Stimulated activated CD4-positive, alpha-beta T cell treated with anti-CD3 and anti-CD28 coated beads, TNF-alpha, amount 100 ng/mL, for 4 hours (primary cell): Measurements from ENCODE around the gene COPS4.
A peak's percentile ranks its signal among the peaks of the same experiment; 100 is the strongest.
"Not testable (repeated sequence)": the region's sequence is repeated elsewhere in the genome, so short reads cannot be mapped to it uniquely, and the experiment has no call there.

Source experiments
- DNase-seq, 3 experiments: peaks; one replicate each; pipeline ENCODE4 v3.0.0-alpha.2; 2020; ENCODE audit warnings: low read depth in 3 of 3

COPS4 gene

GRCh38 chr4:83034630-83035494 lies at the start of gene COPS4:
COPS4 (plus strand) TSS chr4:83035183; CDS start chr4:83035225, 42 bp downstream.
- peak; percentile 79 to 92 (median 91) for DNase-seq

DNA sequence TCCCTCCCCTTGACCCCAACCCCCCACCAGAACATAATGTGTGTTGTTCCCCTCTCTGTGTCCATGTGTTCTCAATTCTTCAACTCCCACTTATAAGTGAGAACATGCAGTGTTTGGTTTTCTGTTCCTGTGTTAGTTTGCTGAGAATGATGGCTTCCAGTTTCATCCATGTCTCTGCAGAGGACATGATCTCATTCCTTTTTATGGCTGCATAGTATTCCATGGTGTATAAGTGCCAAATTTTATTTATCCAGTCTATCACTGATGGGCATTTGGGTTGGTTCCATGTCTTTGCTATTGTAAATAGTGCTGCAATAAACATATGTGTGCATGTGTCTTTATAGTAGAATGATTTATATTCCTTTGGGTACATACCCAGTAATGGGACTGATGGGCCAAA lies 47.5 kb upstream of the COPS4 start:
- not testable (repeated sequence) for DNase-seq

- no peak for DNase-seq
Observed at GRCh38 chr4:82988323-82988832, 46.6 kb upstream of the COPS4 start.

- DNase-seq: no peak
Observed at GRCh38 chr4:82989575-82990429, 45.2 kb upstream of the COPS4 start.

- no peak for DNase-seq
Observed at GRCh38 chr4:82994834-82995233, 40.1 kb upstream of the COPS4 start.

- no peak for DNase-seq
Observed at GRCh38 chr4:82998898-82999297, 36.1 kb upstream of the COPS4 start.

GRCh38 chr4:83002329-83002728 lies 32.7 kb upstream of the COPS4 start:
- DNase-seq: no peak

- DNase-seq: not testable (repeated sequence)
Observed at GRCh38 chr4:83003044-83003791, 31.8 kb upstream of the COPS4 start.

DNA sequence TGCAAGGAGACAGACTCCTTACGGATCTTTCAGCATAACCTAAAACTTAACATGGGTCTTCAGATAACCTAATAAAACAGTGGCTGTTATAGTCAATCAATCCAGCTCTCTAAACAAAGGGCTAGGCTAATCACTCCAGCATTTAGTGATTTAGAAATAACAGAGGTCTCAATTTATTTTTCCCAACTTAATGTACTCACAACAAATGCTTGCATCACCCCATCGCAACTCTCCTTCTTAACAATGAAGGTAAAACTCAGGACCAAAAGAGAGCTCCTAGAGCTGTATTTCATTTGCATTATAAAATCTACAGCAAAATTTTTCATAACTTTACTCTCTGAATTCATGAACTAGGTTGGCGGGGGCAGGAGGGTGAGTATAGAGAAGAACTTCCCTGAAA lies 25.5 kb upstream of the COPS4 start:
- DNase-seq: no peak

DNA sequence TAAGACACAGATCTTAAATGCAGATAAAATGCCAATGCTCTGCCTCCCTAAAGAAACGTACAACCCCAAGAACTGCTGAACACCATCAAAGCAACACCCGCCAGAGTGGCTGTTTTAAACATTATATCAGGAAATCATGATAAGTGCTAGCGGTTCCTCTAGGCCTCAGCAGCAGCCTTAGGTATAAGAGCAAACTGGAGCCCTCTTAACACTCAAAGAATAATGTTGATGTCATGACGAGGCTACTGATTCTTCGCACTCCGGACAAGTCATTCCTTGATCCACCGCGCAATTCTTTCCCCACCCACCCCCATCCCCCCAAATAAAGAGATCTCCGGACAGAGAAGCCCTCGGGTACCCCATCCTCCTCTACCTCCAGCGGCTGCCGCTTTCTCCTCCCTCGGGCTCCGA lies 24.9 kb upstream of the COPS4 start:
- no peak for DNase-seq

GRCh38 chr4:83010522-83011318 lies 24.3 kb upstream of the COPS4 start, which contains the start of gene LIN54:
LIN54 (minus strand) TSS chr4:83010823; CDS start chr4:82984844, 25,979 bp downstream.
- peak; percentile 62 to 78 (median 69) for DNase-seq

DNA sequence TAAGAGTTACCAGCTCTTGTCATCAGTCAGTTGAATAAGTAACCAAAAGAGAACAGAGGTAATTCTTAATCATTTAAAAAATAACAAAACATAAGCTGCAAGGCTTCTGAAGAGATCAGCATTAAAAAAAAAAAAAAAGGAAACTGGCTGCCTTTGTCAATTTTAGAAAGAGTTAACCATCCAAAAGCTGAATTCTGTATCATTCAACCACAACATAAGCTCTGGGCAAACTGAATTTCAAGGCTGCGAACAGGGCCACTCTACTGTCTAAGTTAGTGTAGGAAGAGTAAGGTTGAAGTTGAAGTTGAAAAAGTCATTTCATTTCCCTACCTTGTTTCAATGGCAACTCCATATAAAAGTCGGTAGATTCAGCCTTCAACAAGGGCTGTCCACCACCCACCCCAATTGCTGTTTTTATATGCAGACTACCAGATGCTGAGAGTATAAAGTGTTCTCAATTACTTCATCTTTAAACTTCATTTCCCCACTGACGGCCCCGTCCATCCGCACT lies 23.2 kb upstream of the COPS4 start:
- DNase-seq: no peak

- DNase-seq: peak in 2 of 3 experiments; percentile 8 to 10
Observed at GRCh38 chr4:83012200-83012686, 22.7 kb upstream of the COPS4 start.

DNA sequence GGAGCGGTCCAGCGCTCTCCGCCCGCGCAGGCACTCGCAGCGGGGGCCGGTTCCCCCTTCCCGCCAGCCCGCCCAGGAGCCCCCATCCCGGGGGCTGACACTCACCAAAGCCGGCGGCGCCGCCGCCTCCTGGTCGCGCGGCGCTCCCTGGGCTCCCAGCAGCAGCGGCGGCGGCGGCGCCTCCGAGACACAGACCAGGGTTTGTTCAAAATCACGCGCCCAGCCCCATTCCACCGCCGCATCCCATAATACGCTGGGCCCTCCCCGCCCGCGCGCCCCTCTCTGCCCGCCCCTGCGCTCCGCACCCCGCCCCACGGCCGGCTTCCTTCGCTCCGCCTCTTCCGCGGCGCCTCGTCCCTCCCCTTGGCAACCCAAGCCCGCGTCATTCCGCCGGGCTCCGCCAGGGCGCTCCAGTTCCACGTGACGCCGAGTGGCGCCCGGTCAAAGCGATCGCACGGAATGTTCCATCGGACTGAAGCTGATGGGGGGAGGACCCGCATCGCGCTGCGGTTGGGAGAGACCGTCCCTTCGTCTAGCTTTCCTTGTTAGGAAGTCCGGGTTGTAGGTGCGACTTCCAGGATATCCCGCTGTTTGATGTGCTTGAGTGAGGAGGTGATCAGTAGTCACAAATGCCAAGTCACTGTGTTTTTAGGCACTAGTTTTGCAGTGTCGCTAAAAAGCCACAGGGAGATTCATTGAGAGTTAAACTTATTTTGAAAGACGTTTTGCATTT lies 22.1 kb upstream of the COPS4 start:
- DNase-seq: peak; percentile 93 to 96 (median 94)

GRCh38 chr4:83013420-83013867 lies 21.5 kb upstream of the COPS4 start:
- no peak for DNase-seq

GRCh38 chr4:83013902-83014301 lies 21.1 kb upstream of the COPS4 start:
- DNase-seq: no peak

DNA sequence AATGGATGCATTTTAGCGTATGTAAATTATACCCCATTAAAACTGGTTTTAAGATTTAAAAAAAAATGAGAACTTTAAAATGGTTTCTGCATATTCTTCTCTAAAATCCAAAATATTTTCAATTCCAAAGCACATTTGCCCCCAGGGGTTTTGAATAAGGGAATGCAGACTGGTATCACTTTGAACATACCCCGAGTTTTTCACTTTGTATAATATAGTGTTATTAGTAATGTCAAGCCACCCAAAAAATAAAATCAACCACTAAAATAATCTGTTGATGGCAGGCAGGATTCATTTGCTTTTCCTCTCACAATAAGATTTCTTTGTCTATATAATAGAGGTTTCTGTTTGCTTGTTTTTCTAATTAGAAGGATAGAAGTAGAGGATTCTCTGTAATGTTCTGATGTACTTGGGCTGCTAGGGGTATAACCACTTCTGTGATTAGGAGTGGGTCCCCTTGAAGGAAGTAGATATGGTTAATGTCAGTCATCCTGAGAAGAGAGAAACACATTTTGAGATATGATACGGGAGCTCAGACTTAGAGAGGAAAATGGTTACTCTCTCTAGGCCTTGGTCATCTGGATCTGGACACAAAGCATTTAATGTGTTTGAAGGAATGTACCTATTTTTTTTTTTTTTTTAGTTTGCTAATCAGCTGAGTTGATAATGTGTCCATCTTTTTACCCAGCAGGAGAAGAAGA lies 15.0 kb upstream of the COPS4 start:
- no peak for DNase-seq

DNA sequence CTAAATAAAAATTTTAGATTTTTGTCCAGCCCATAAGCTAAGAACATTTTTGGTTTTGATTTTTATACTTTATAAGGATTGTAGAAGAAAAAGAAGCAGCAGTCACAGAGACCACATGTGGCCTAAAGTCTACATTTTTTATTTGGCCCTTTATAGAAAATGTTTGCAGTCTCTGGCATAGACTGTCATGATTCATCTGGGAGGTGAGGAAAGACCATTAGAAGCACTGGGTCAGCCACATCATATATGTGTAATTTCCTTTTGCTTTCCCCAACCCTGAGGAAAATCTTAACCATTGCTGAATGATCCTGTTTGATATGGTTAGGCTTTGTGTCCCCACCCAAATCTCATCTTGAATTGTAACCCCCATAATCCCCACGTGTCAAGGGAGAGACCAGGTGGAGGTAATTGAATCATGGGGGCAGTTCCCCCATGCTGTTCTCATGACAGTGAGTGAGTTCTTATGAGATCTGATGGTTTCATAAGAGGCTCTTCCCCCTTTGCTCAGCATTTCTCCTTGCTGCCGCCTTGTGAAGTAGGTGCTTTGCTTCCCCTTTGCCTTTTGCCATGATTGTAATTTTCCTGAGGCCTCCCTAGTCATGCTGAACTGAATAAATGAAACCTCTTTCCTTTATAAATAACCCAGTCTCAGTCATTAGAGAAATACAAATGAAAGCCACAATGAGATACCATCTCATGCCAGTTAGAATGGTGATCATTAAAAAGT lies 12.1 kb upstream of the COPS4 start:
- DNase-seq: no peak
